Keratinocyte (primary cell): Measurements from ENCODE around the gene CLSTN1.

Experiments
- CTCF ChIP-seq, 3 experiments: IDR thresholded peaks in 1 of 3; conservative IDR thresholded peaks in 1 of 3; optimal IDR thresholded peaks in 1 of 3; 2 replicates in 2 of 3; 3 replicates in 1 of 3; pipeline versions ENCODE3 to v1.5.1; 2011; ENCODE audit warnings: low read length in 3 of 3, mild to moderate bottlenecking in 3 of 3, moderate library complexity in 2 of 3, control low read depth in 1 of 3, inconsistent platforms in 1 of 3; ENCODE audit not compliant: insufficient read depth in 2 of 3; ENCODE audit errors: extremely low read depth in 1 of 3
- EZH2 ChIP-seq: IDR thresholded peaks from one replicate; pipeline ENCODE4 v1.6.1; 2012; ENCODE audit warnings: inconsistent platforms, mild to moderate bottlenecking, low read length, moderate library complexity

- TF ChIP-seq CTCF (optimal IDR thresholded peaks at IDR 0.05 in 1 of 3, IDR thresholded peaks at IDR 0.05 in 1 of 3, conservative IDR thresholded peaks at IDR 0.05 in 1 of 3; ENCODE audit: extremely low read depth in 1 of 3, insufficient read depth in 2 of 3, low read length in 3 of 3) (no peak), EZH2 (no peak)
Measured at GRCh38 chr1:9842073-9842711, 18.4 kb upstream of the CLSTN1 start.
